MM.1S (cell line): ENCODE data around the gene RND3.

ENCODE experiments used
- EZH2 ChIP-seq: fragments of 300-600 bp; sonication (generic); optimal IDR thresholded peaks from 2 replicates; pipeline ENCODE3; 2017; ENCODE audit warnings: low read depth, mild to moderate bottlenecking, antibody characterized with exemption, low read length, mixed read lengths
- EZH2phosphoT487 ChIP-seq: fragments of 300-600 bp; sonication (generic); IDR thresholded peaks from 2 replicates; pipeline ENCODE4 v1.6.1; 2018; ENCODE audit warnings: antibody characterized with exemption, low read length
- TF ChIP-seq, protein P1 (sequence below): fragments of 300-600 bp; sonication (generic); IDR thresholded peaks from 2 replicates; pipeline ENCODE4 v1.5.1; 2016; ENCODE audit warnings: antibody characterized with exemption, low read length, mixed read lengths

GRCh38 chr2:150472511-150472899, 15.0 kb downstream of the RND3 start:
- TF ChIP-seq, protein P1, sequence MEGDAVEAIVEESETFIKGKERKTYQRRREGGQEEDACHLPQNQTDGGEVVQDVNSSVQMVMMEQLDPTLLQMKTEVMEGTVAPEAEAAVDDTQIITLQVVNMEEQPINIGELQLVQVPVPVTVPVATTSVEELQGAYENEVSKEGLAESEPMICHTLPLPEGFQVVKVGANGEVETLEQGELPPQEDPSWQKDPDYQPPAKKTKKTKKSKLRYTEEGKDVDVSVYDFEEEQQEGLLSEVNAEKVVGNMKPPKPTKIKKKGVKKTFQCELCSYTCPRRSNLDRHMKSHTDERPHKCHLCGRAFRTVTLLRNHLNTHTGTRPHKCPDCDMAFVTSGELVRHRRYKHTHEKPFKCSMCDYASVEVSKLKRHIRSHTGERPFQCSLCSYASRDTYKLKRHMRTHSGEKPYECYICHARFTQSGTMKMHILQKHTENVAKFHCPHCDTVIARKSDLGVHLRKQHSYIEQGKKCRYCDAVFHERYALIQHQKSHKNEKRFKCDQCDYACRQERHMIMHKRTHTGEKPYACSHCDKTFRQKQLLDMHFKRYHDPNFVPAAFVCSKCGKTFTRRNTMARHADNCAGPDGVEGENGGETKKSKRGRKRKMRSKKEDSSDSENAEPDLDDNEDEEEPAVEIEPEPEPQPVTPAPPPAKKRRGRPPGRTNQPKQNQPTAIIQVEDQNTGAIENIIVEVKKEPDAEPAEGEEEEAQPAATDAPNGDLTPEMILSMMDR: no peak
- TF ChIP-seq EZH2phosphoT487 (no peak), EZH2 (no peak)
